Measurements from ENCODE around the gene TOR1AIP2. TPM values are rescaled to one million over a fixed set of nuclear protein-coding genes. Genes with fewer than 3 reads are reported as not detected.

The TOR1AIP2 gene
- total RNA-seq, 3 donors from 2014 or later, result 64.6 to 80.6 (median 65.1) TPM

GRCh38 chr1:179817056-179817455 is 60.5 kb downstream of the TOR1AIP2 start:
- H3K9me3 ChIP-seq, result no peaks in the 10 kb centered on the region
- no peaks in the 10 kb centered on the region for H3K4me1 ChIP-seq
- H3K4me3 ChIP-seq, result no peak overlapping the region
- H3K27ac ChIP-seq, result peak overlapping the region in 1 of 2 donors; percentile 55
- H3K36me3 ChIP-seq, result no peaks in the 10 kb centered on the region
- intact Hi-C loops (cut with DNase I; ENCODE audit: low total_unique reads), result loop anchor here (10.0 kb wide), 1 partner anchor 112 kb away; no protein-coding TSS in a partner anchor
- no peak for TF ChIP-seq CTCF (IDR thresholded peaks at IDR 0.05)
- TF ChIP-seq POLR2A (IDR thresholded peaks at IDR 0.05), result no peak
- TF ChIP-seq POLR2AphosphoS5 (IDR thresholded peaks at IDR 0.05), result no peak
- no peak for DNase-seq (ENCODE audit: low spot score in 2 of 2)
- H3K27me3 ChIP-seq, result no peaks in the 10 kb centered on the region

- no peak for TF ChIP-seq POLR2AphosphoS5 (IDR thresholded peaks at IDR 0.05)
- TF ChIP-seq CTCF (IDR thresholded peaks at IDR 0.05), result no peak
- no peak for TF ChIP-seq POLR2A (IDR thresholded peaks at IDR 0.05)
Observed at GRCh38 chr1:179816196-179816960, 61.2 kb downstream of the TOR1AIP2 start.

GRCh38 chr1:179815641-179816040 is 62.0 kb downstream of the TOR1AIP2 start:
- no peak for DNase-seq (ENCODE audit: low spot score in 2 of 2)
- H3K4me3 ChIP-seq, result peak overlapping the region; percentile 34 to 69 (median 50)
- H3K27ac ChIP-seq, result peak overlapping the region; percentile 45 to 65
- H3K36me3 ChIP-seq, result no peaks in the 10 kb centered on the region
- no peaks in the 10 kb centered on the region for H3K4me1 ChIP-seq
- H3K27me3 ChIP-seq, result no peaks in the 10 kb centered on the region
- TF ChIP-seq POLR2A (IDR thresholded peaks at IDR 0.05) (no peak), POLR2AphosphoS5 (IDR thresholded peaks at IDR 0.05) (no peak), CTCF (IDR thresholded peaks at IDR 0.05) (no peak)
- H3K9me3 ChIP-seq, result no peaks in the 10 kb centered on the region
- intact Hi-C loops (cut with DNase I; ENCODE audit: low total_unique reads), result loop anchor here (10.0 kb wide), 1 partner anchor 111 kb away; no protein-coding TSS in a partner anchor

More at GRCh38 chr1:179816196-179816960, 61.2 kb downstream of the TOR1AIP2 start:
- no peak for DNase-seq (ENCODE audit: low spot score in 2 of 2)
- Histone ChIP-seq H3K27me3 (no peaks in the 10 kb centered on the region), H3K27ac (peak overlapping the region in 1 of 2 donors; percentile 55), H3K9me3 (no peaks in the 10 kb centered on the region), H3K4me1 (no peaks in the 10 kb centered on the region), H3K36me3 (no peaks in the 10 kb centered on the region), H3K4me3 (peak overlapping the region in 1 of 3 donors; percentile 69)
- intact Hi-C loops (cut with DNase I; ENCODE audit: low total_unique reads), result loop anchor here (10.0 kb wide), 1 partner anchor 112 kb away; no protein-coding TSS in a partner anchor

GRCh38 chr1:179814546-179814838 is 63.1 kb downstream of the TOR1AIP2 start:
- no peaks in the 10 kb centered on the region for H3K9me3 ChIP-seq
- TF ChIP-seq POLR2AphosphoS5 (IDR thresholded peaks at IDR 0.05) (no peak), CTCF (IDR thresholded peaks at IDR 0.05) (no peak), POLR2A (IDR thresholded peaks at IDR 0.05) (no peak)
- peak overlapping the region; percentile 49 to 65 for H3K27ac ChIP-seq
- no peaks in the 10 kb centered on the region for H3K4me1 ChIP-seq
- no peaks in the 10 kb centered on the region for H3K27me3 ChIP-seq
- H3K36me3 ChIP-seq, result no peaks in the 10 kb centered on the region
- intact Hi-C loops (cut with DNase I; ENCODE audit: low total_unique reads), result loop anchor here (10.0 kb wide), 1 partner anchor 110 kb away; no protein-coding TSS in a partner anchor
- peak overlapping the region; percentile 34 to 69 (median 50) for H3K4me3 ChIP-seq
- no peak for DNase-seq (ENCODE audit: low spot score in 2 of 2)
